ENCODE data around the gene DPP4. TPM values are rescaled to one million over a fixed set of nuclear protein-coding genes. Genes with fewer than 3 reads are reported as not detected.

The DPP4 gene
- total RNA-seq, 1 donor from 2014 or later = 0.59 TPM

GRCh38 chr2:161964160-161964559 lies 109.9 kb downstream of the DPP4 start:
- H3K36me3 Mint-ChIP-seq (ENCODE audit: low read depth, unreplicated experiment) = no peaks in the 10 kb centered on the region
- no peak overlapping the region for H3K4me3 Mint-ChIP-seq (ENCODE audit: unreplicated experiment)
- no peak overlapping the region for H3K27ac Mint-ChIP-seq (ENCODE audit: unreplicated experiment)
- H3K4me1 Mint-ChIP-seq (ENCODE audit: unreplicated experiment) = no peaks in the 10 kb centered on the region
- no peaks in the 10 kb centered on the region for H3K9me3 Mint-ChIP-seq (ENCODE audit: unreplicated experiment)
- TF ChIP-seq CTCF (IDR thresholded peaks at IDR 0.05; ENCODE audit: unreplicated experiment) = no peak
- DNase-seq (ENCODE audit: low spot score) = no peak
- H3K27me3 Mint-ChIP-seq (ENCODE audit: unreplicated experiment) = no peaks in the 10 kb centered on the region

- TF ChIP-seq CTCF (IDR thresholded peaks at IDR 0.05; ENCODE audit: unreplicated experiment) = no peak
- H3K27ac Mint-ChIP-seq (ENCODE audit: unreplicated experiment) = no peak overlapping the region
- no peak overlapping the region for H3K4me3 Mint-ChIP-seq (ENCODE audit: unreplicated experiment)
- H3K9me3 Mint-ChIP-seq (ENCODE audit: unreplicated experiment) = no peaks in the 10 kb centered on the region
- DNase-seq (ENCODE audit: low spot score) = no peak
- H3K4me1 Mint-ChIP-seq (ENCODE audit: unreplicated experiment) = no peaks in the 10 kb centered on the region
- H3K27me3 Mint-ChIP-seq (ENCODE audit: unreplicated experiment) = no peaks in the 10 kb centered on the region
- H3K36me3 Mint-ChIP-seq (ENCODE audit: low read depth, unreplicated experiment) = no peaks in the 10 kb centered on the region
Measured at GRCh38 chr2:161962160-161962559, 111.9 kb downstream of the DPP4 start.

GRCh38 chr2:161961061-161961460 lies 113.0 kb downstream of the DPP4 start:
- Mint-ChIP-seq H3K36me3 (ENCODE audit: low read depth, unreplicated experiment) (no peaks in the 10 kb centered on the region), H3K4me3 (ENCODE audit: unreplicated experiment) (no peak overlapping the region), H3K27me3 (ENCODE audit: unreplicated experiment) (no peaks in the 10 kb centered on the region), H3K9me3 (ENCODE audit: unreplicated experiment) (no peaks in the 10 kb centered on the region), H3K27ac (ENCODE audit: unreplicated experiment) (no peak overlapping the region), H3K4me1 (ENCODE audit: unreplicated experiment) (no peaks in the 10 kb centered on the region)
- no peak for DNase-seq (ENCODE audit: low spot score)
- no peak for TF ChIP-seq CTCF (IDR thresholded peaks at IDR 0.05; ENCODE audit: unreplicated experiment)

DNA sequence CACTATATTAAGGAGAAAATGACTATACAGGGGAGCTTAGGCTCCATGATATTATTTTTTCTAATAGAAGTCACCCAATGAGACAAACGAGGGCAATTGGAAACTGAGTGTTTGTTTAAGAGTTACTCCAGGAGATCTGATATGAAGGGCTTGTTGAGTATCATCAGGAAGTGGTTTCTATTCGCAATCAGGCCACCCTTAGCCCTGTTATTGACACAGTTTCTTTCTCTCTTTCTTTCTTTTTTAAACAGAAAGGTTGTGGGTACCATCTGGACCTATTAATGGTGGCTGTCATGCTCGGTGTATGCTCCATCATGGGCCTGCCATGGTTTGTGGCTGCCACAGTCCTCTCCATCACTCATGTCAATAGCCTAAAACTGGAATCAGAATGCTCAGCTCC lies 117.3 kb downstream of the DPP4 start:
- H3K4me3 Mint-ChIP-seq (ENCODE audit: unreplicated experiment) = no peak overlapping the region
- no peaks in the 10 kb centered on the region for H3K9me3 Mint-ChIP-seq (ENCODE audit: unreplicated experiment)
- H3K27ac Mint-ChIP-seq (ENCODE audit: unreplicated experiment) = no peak overlapping the region
- TF ChIP-seq CTCF (IDR thresholded peaks at IDR 0.05; ENCODE audit: unreplicated experiment) = no peak
- no peaks in the 10 kb centered on the region for H3K4me1 Mint-ChIP-seq (ENCODE audit: unreplicated experiment)
- H3K36me3 Mint-ChIP-seq (ENCODE audit: low read depth, unreplicated experiment) = no peaks in the 10 kb centered on the region
- no peak for DNase-seq (ENCODE audit: low spot score)
- H3K27me3 Mint-ChIP-seq (ENCODE audit: unreplicated experiment) = no peaks in the 10 kb centered on the region

- H3K9me3 Mint-ChIP-seq (ENCODE audit: unreplicated experiment) = no peaks in the 10 kb centered on the region
- H3K36me3 Mint-ChIP-seq (ENCODE audit: low read depth, unreplicated experiment) = no peaks in the 10 kb centered on the region
- H3K27me3 Mint-ChIP-seq (ENCODE audit: unreplicated experiment) = no peaks in the 10 kb centered on the region
- H3K27ac Mint-ChIP-seq (ENCODE audit: unreplicated experiment) = no peak overlapping the region
- no peaks in the 10 kb centered on the region for H3K4me1 Mint-ChIP-seq (ENCODE audit: unreplicated experiment)
- DNase-seq (ENCODE audit: low spot score) = no peak
- no peak overlapping the region for H3K4me3 Mint-ChIP-seq (ENCODE audit: unreplicated experiment)
- no peak for TF ChIP-seq CTCF (IDR thresholded peaks at IDR 0.05; ENCODE audit: unreplicated experiment)
Measured at GRCh38 chr2:161955211-161955610, 118.8 kb downstream of the DPP4 start.

All from endothelial cell (in vitro differentiated cells).